Raji (cell line): ENCODE data around the gene DNAJB6.

Experiments
- POLR2A ChIP-seq: IDR thresholded peaks from 2 replicates; pipeline ENCODE4 v1.6.1; 2011; ENCODE audit warnings: low read depth, low read length, control low read depth; ENCODE audit not compliant: insufficient read depth

Gene DNAJB6

GRCh38 chr7:157377436-157378124, 40.8 kb downstream of the DNAJB6 start:
- TF ChIP-seq POLR2A = no peak

DNA sequence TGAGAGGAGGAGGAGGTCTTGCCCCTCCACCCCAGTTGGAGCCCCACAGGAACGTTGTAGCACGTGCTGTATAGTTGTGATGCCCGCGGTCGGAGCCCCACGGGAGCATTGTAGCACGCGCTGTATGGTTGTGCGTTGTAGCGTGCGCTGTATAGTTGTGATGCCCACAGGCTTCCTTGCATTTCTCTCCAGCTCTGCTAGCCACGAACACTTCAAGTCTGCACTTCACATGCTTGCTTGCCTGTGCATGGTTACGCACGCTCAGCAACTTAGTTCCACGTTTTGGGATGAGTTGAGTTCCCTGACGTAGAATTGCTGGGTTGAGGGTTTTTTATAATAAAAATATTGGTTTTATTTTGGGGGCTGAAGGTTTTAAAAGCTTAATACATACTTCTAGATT, 41.6 kb downstream of the DNAJB6 start:
- no peak for TF ChIP-seq POLR2A

DNA sequence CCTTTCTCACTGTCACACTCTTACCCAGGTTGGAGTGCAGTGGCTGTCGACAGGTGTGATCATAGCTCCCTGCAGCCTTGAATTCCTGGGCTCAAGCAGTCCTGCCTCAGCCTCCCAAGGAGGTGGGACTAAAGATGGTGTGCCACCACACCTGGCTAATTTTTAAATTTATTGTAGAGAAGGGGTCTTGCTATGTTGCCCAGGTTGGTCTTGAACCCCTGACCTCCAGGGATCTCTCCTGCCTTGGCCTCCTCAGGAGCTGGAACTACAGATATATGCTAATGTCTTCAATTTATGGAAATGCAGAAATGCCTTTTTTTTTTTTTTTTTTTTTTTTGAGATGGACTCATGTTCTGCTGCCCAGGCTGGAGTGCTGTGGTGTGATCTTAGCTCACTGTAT, 42.7 kb downstream of the DNAJB6 start:
- no peak for TF ChIP-seq POLR2A

- no peak for TF ChIP-seq POLR2A
Observed at GRCh38 chr7:157380416-157380815, 43.6 kb downstream of the DNAJB6 start.

- no peak for TF ChIP-seq POLR2A
Observed at GRCh38 chr7:157383868-157384267, 47.1 kb downstream of the DNAJB6 start.

GRCh38 chr7:157384301-157384700, 47.5 kb downstream of the DNAJB6 start:
- no peak for TF ChIP-seq POLR2A

- TF ChIP-seq POLR2A = no peak
Observed at GRCh38 chr7:157386979-157387800, 50.4 kb downstream of the DNAJB6 start.

DNA sequence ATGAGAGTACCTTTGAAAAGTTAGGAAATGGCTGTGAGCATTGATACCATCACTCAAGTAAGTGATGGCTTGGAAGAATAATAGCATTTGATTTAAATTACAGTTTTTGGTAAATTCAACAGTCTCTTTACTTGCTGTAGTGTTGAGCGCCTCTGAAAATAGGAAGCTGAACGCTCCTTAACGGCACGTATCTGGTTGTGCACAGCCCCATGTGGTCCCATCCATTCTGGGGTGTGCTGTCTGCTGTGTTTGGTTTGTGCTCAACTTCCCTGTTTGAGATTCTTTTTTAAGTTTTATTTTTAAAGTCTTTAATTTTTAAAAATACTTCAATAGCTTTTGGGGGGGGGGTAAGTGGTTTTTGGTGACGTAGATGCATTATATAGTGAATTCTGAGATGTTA, 51.5 kb downstream of the DNAJB6 start:
- no peak for TF ChIP-seq POLR2A

DNA sequence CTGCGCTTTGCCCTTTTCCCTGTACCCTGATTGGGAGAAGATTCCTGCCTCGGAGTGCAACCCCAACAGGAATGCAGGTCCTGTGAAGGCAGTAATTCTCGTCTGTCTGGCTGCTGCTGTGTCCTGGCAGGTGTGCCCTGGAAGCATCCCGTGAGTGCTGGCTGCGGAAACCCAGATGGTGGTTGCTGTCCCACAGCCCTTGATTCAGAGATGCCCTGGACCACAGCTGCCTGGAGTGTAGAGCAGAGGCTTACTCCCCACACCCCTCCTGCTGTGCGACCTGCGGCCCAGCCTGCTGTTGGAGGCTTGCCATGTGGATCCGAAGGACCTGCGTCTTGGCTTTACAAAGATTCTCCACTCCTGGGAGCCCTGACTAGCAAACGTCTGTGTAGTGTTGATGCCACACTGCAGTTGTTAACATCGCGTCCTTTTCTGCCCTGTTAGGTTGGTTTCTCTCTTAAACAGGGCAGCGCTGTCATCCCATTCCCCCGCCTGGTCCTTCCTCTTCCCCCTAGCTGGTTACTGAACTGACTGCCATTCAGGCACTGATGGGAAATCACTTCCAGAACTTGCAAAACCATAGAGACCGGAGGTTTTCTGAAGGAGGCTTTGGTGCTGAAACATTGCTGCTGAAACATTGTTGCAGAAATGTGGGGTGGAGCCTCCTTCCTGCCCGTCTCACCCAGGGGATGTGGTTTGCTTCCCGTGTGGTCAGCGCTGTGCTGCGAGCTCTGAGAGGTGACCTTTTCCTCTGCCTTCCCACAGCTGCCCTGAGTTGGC, 53.3 kb downstream of the DNAJB6 start:
- no peak for TF ChIP-seq POLR2A

DNA sequence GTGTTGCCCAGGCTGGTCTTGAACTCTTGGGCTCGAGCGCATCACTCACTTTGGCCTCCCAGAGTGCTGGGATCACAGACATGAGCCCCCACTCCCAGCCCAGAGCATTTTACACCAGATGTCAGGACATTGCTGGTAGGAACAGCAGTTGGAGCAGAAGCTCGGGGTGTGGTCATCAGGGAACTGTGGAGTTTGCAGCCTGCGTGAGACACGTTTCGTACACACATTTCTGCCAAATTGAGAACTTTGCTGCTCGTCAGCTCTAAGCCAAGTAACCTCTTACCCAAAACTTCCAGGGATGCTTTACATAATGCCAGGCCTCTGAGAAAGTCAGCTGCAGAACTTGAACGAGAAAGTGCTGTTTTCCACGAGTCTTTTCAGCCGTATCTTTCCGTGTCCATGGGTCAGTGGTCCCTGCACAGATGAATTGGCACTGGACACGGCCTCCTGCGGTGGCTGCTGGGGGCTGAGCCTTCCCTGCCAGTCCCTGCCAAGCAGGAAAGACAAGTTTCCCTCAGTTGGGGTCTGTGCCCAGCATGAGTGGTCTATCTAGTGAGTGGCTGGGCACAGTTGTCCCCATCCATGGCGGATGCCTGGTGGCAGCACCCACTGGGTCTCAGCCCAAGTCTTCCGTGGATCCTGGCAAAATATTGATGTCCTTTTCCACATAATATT, 54.4 kb downstream of the DNAJB6 start:
- no peak for TF ChIP-seq POLR2A

GRCh38 chr7:157392256-157393037, 55.6 kb downstream of the DNAJB6 start:
- TF ChIP-seq POLR2A = no peak

DNA sequence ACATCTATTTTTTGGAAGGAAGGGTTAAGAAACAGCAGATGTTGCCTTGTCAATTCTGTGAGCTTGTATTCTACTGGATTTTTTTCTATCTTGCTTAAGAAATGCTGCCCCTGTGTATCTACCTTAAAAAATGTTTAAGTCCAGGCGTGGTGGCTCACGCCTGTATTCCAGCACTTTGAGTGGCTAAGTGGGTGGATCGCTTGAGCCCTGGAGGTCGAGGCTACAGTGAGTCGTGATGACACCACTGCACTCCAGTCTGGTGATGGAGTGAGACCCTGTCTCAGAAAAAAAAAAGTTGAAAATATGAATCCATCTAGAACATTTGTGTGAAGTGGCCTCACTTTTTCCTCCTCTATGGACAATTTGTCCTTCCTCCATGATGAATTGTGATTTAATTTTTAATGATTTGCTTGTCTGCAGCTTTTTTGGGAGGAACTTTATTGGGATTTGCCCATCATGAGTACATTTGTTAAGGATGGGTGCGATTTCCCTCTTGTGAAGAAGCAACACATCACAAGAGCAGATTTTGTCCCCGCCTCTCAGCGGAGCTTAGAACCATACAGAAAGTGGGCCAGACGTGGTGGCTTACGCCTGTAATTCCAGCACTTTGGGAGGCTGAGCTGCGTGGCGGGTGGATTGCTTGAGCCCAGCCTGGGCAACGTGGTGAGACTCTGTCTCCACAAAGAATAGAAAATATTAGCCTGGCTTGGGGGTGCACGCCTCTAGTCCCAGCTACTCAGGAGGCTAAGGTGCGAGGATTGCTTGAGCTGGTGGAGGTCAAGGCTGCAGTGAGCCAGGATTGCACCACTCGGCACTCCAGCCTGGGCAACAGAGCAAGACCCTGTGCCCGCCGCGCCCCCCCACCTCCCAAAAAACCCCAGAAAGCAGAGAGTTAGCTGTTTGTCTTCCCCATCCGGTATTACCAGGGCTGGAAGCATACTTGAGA, 57.7 kb downstream of the DNAJB6 start:
- no peak for TF ChIP-seq POLR2A

DNA sequence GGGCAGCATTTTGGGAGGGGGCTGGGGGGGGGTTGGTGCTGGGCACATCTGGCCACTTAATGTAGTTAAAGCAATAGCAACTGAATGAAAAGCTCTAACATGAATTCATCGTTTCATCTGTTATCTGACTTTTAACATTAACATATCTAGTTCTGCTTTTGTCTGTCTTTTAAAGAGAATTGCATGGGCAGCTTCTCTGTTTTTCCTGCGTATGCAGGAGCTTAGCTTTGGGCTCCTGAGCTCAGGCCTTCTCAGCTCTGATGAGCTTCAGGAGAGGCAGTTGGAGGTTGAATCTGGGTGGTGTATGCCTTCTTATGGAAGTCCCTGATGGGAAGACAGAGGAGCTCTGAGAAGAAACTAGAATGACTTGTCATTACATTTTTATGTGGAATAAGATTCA, 58.4 kb downstream of the DNAJB6 start:
- TF ChIP-seq POLR2A = no peak
